Myometrial cell (primary cell): ENCODE measurements around the gene NOTCH4. TPM values are rescaled to one million over a fixed set of nuclear protein-coding genes. Genes with fewer than 3 reads are reported as not detected.

Experiments
- total RNA-seq: library from RNA; depleted of rRNA; stranded (reverse); fragments of >200 nt; gene quantifications from 2 replicates; pipeline ENCODE4 v1.2.3, GENCODE V29; 2015

The NOTCH4 gene
- 0.58 and 1.4 TPM in 2 replicates for total RNA-seq

GRCh38 chr6:32223258-32224235 lies at the start of gene NOTCH4:
NOTCH4 (minus strand) TSS chr6:32224067; CDS start chr6:32223928, 139 bp downstream.

GRCh38 chr6:32192608-32193039 lies 31.2 kb downstream of the NOTCH4 start, which contains the start of gene GPSM3:
GPSM3 (minus strand) TSS chr6:32192643; CDS start chr6:32192513, 130 bp downstream.

GRCh38 chr6:32190054-32190851 lies 33.6 kb downstream of the NOTCH4 start, which contains the start of gene PBX2:
PBX2 (minus strand) TSS chr6:32190202; CDS start chr6:32189915, 287 bp downstream.

GRCh38 chr6:32184084-32184640 lies 39.7 kb downstream of the NOTCH4 start, which contains the start of gene AGER:
AGER (minus strand) TSS chr6:32184253; CDS start chr6:32184222, 31 bp downstream.

GRCh38 chr6:32177788-32178546 lies 45.9 kb downstream of the NOTCH4 start, which contains the start of gene RNF5:
RNF5 (plus strand) TSS chr6:32178405; CDS start chr6:32178512, 107 bp downstream.

GRCh38 chr6:32175711-32176475 lies 48.0 kb downstream of the NOTCH4 start, which contains the start of gene AGPAT1:
AGPAT1 (minus strand) TSS chr6:32176084; CDS start chr6:32171496, 4,588 bp downstream.

GRCh38 chr6:32164295-32164694 lies 59.6 kb downstream of the NOTCH4 start, which contains the start of gene EGFL8:
EGFL8 (plus strand) TSS chr6:32164595; CDS start chr6:32166166, 1,571 bp downstream.

GRCh38 chr6:32153564-32154513 lies 70.0 kb downstream of the NOTCH4 start, which contains the start of gene PPT2:
PPT2 (plus strand) TSS chr6:32154141; CDS start chr6:32154595, 454 bp downstream.

GRCh38 chr6:32151863-32152768 lies 71.8 kb downstream of the NOTCH4 start, which contains the start of gene PRRT1:
PRRT1 (minus strand) TSS chr6:32151939; CDS start chr6:32151827, 112 bp downstream.

Other genes starting within 250 kb of the NOTCH4 start
- 5.0 and 8.1 TPM in 2 replicates for gene C4A, start 242.0 kb downstream of the NOTCH4 start, total RNA-seq
- 3.7 and 6.6 TPM in 2 replicates for gene C4B, start 209.3 kb downstream of the NOTCH4 start, total RNA-seq
- 1.4 TPM in 1 of 2 replicates, not detected in the other for gene CYP21A2, start 185.7 kb downstream of the NOTCH4 start, total RNA-seq
- 0.29 and 1.4 TPM in 2 replicates for gene TNXB, start 114.7 kb downstream of the NOTCH4 start, total RNA-seq
- 20.4 and 21.3 TPM in 2 replicates for gene ATF6B, start 95.8 kb downstream of the NOTCH4 start, total RNA-seq
- gene FKBPL, start 93.8 kb downstream of the NOTCH4 start, total RNA-seq = 4.4 and 10.4 TPM in 2 replicates
- gene PRRT1, start 72.1 kb downstream of the NOTCH4 start, total RNA-seq = not detected in 2 replicates
- gene PPT2, start 69.9 kb downstream of the NOTCH4 start, total RNA-seq = 13.5 and 21.3 TPM in 2 replicates
- 1.2 TPM in 1 of 2 replicates, not detected in the other for gene EGFL8, start 59.5 kb downstream of the NOTCH4 start, total RNA-seq
- gene AGPAT1, start 48.0 kb downstream of the NOTCH4 start, total RNA-seq = 67.0 and 69.8 TPM in 2 replicates
- gene RNF5, start 45.7 kb downstream of the NOTCH4 start, total RNA-seq = 48.2 and 69.5 TPM in 2 replicates
- 2.3 and 5.5 TPM in 2 replicates for gene AGER, start 39.8 kb downstream of the NOTCH4 start, total RNA-seq
- gene PBX2, start 33.9 kb downstream of the NOTCH4 start, total RNA-seq = 34.3 and 34.9 TPM in 2 replicates
- gene GPSM3, start 31.4 kb downstream of the NOTCH4 start, total RNA-seq = 6.6 and 9.9 TPM in 2 replicates
- not detected in 2 replicates for gene TSBP1, start 147.8 kb upstream of the NOTCH4 start, total RNA-seq
- gene BTNL2, start 183.1 kb upstream of the NOTCH4 start, total RNA-seq = not detected in 2 replicates
- not detected in 2 replicates for gene HLA-DRA, start 215.8 kb upstream of the NOTCH4 start, total RNA-seq